Colonic mucosa (tissue), 4 donors: Measurements from ENCODE around the gene ERVFRD-1. TPM values are rescaled to one million over a fixed set of nuclear protein-coding genes. Genes with fewer than 3 reads are reported as not detected.
A peak's percentile ranks its signal among the peaks of the same experiment; 100 is the strongest.

Experiments used
- DNase-seq: peaks from one replicate; pipeline ENCODE4 v3.0.0-alpha.2; 2020
- H3K27ac ChIP-seq: fragments of 200-600 bp; one replicate; pipeline ENCODE4 v1.8.0; 2021
- H3K27me3 ChIP-seq: fragments of 200-600 bp; one replicate; pipeline ENCODE4 v1.8.0; 2021
- H3K36me3 ChIP-seq: fragments of 200-600 bp; one replicate; pipeline ENCODE4 v1.8.0; 2021
- H3K4me1 ChIP-seq: fragments of 200-600 bp; one replicate; pipeline ENCODE4 v1.8.0; 2021; ENCODE audit warnings: mild to moderate bottlenecking
- H3K4me3 ChIP-seq: fragments of 200-600 bp; one replicate; pipeline ENCODE4 v1.8.0; 2021
- H3K9ac ChIP-seq, 2 donors: one replicate each; pipeline ENCODE4 v1.7.0; 2013; ENCODE audit warnings: control low read depth in 2 of 2, low read depth in 2 of 2, low read length in 2 of 2
- H3K9me3 ChIP-seq: fragments of 200-600 bp; one replicate; pipeline ENCODE4 v1.8.0; 2021
- CTCF ChIP-seq: fragments of 200-600 bp; IDR thresholded peaks from one replicate; pipeline ENCODE4 v1.8.0; 2022; ENCODE audit warnings: antibody characterized with exemption, mild to moderate bottlenecking
- intact Hi-C: fragments of 100-400 bp; cut with DNase I; formaldehyde crosslinking; loops from one replicate; pipeline ENCODE4 v1.14.1; 2022
- total RNA-seq, 2 donors: library from RNA; stranded (reverse); fragmentation: NEBNext Ultra II Directional in 1 of 2; extraction: Animal tissue kit (Norgen Biotek cat#: 25700) in 1 of 2; gene quantifications; one replicate each; pipeline ENCODE4 v1.2.1, GENCODE V29; 2021
- donor health status: healthy.
- donor health status: DM: no; HTN: no; CAD: no.
- donor health status: DM: no; HTN: no; CAD: no.

Gene ERVFRD-1
- total RNA-seq, 2 donors from 2014 or later: 0.10 TPM; not detected in 1

- H3K36me3 ChIP-seq: no peaks in the 10 kb centered on the region
- H3K9ac ChIP-seq: no peak overlapping the region
- no peak for DNase-seq
- no peak overlapping the region for H3K4me3 ChIP-seq
- TF ChIP-seq CTCF: no peak
- no peaks in the 10 kb centered on the region for H3K9me3 ChIP-seq
- H3K27me3 ChIP-seq: no peaks in the 10 kb centered on the region
- H3K27ac ChIP-seq: no peak overlapping the region
- H3K4me1 ChIP-seq: no peaks in the 10 kb centered on the region
- intact Hi-C loops: no loop called here
These were observed 1.5 kb upstream of the ERVFRD-1 start for GRCh38 chr6:11113038-11113437.

GRCh38 chr6:11111769-11112437, 378 bp upstream of the ERVFRD-1 start:
- TF ChIP-seq CTCF: no peak
- H3K27me3 ChIP-seq: no peaks in the 10 kb centered on the region
- no peak overlapping the region for H3K27ac ChIP-seq
- no peak overlapping the region for H3K9ac ChIP-seq
- H3K9me3 ChIP-seq: no peaks in the 10 kb centered on the region
- no peaks in the 10 kb centered on the region for H3K4me1 ChIP-seq
- no peaks in the 10 kb centered on the region for H3K36me3 ChIP-seq
- intact Hi-C loops: no loop called here
- no peak overlapping the region for H3K4me3 ChIP-seq
- peak; percentile 18 for DNase-seq

- Histone ChIP-seq H3K4me3 (no peak overlapping the region), H3K27me3 (no peaks in the 10 kb centered on the region), H3K9me3 (no peaks in the 10 kb centered on the region), H3K36me3 (no peaks in the 10 kb centered on the region), H3K27ac (no peak overlapping the region), H3K4me1 (no peaks in the 10 kb centered on the region), H3K9ac (no peak overlapping the region)
- TF ChIP-seq CTCF: no peak
- intact Hi-C loops: no loop called here
- DNase-seq: no peak
These were observed 2.8 kb downstream of the ERVFRD-1 start for GRCh38 chr6:11108726-11109125.

- intact Hi-C loops: no loop called here
- Histone ChIP-seq H3K9ac (no peak overlapping the region), H3K4me3 (no peak overlapping the region), H3K36me3 (no peaks in the 10 kb centered on the region), H3K27me3 (no peaks in the 10 kb centered on the region), H3K9me3 (no peaks in the 10 kb centered on the region), H3K4me1 (no peaks in the 10 kb centered on the region), H3K27ac (no peak overlapping the region)
- DNase-seq: no peak
- TF ChIP-seq CTCF: no peak
These were observed 8.5 kb downstream of the ERVFRD-1 start for GRCh38 chr6:11103065-11103464.

- Histone ChIP-seq H3K9me3 (no peaks in the 10 kb centered on the region), H3K27me3 (no peaks in the 10 kb centered on the region), H3K4me1 (no peaks in the 10 kb centered on the region), H3K27ac (no peak overlapping the region), H3K36me3 (no peaks in the 10 kb centered on the region), H3K4me3 (no peak overlapping the region), H3K9ac (no peak overlapping the region)
- no peak for DNase-seq
- no peak for TF ChIP-seq CTCF
- intact Hi-C loops: no loop called here
These were observed 10.1 kb downstream of the ERVFRD-1 start for GRCh38 chr6:11101417-11101816.
